Skeletal muscle satellite cell (primary cell): ENCODE measurements around the gene OGFR. TPM values are rescaled to one million over a fixed set of nuclear protein-coding genes. Genes with fewer than 3 reads are reported as not detected.

ENCODE experiments used
- H3K27me3 ChIP-seq: 2 replicates; pipeline ENCODE4 v1.7.0; 2013; ENCODE audit warnings: low read length; ENCODE audit not compliant: control insufficient read depth, insufficient read depth
- H3K36me3 ChIP-seq: 2 replicates; pipeline ENCODE4 v1.7.0; 2013; ENCODE audit warnings: mild to moderate bottlenecking, control low read depth, low read length; ENCODE audit not compliant: insufficient read depth
- H3K4me1 ChIP-seq: 2 replicates; pipeline ENCODE4 v1.7.0; 2013; ENCODE audit warnings: low read length; ENCODE audit not compliant: control insufficient read depth, insufficient read depth
- H3K4me2 ChIP-seq: 2 replicates; pipeline ENCODE4 v1.7.0; 2013; ENCODE audit warnings: mild to moderate bottlenecking, low read length
- H3K4me3 ChIP-seq: 2 replicates; pipeline ENCODE4 v1.7.0; 2013; ENCODE audit warnings: low read length
- H3K9ac ChIP-seq: 2 replicates; pipeline ENCODE4 v1.7.0; 2013; ENCODE audit warnings: mild to moderate bottlenecking, low read depth, low read length, moderate library complexity
- H3K9me3 ChIP-seq: replicated peaks from 2 replicates; pipeline ENCODE4 v1.7.0; 2013; ENCODE audit warnings: mild to moderate bottlenecking, control low read depth, low read length
- total RNA-seq: library from RNA; depleted of rRNA; stranded (reverse); fragments of >200 nt; gene quantifications from 2 replicates; pipeline ENCODE4 v1.2.3, GENCODE V29; 2012; rRNA removed

The OGFR gene
- total RNA-seq: 35.7 and 36.9 TPM in 2 replicates

GRCh38 chr20:62804627-62805154 is at the start of gene OGFR:
TSS of gene OGFR (plus strand) at chr20:62804835. CDS start at chr20:62804860, 25 bp downstream.
- H3K4me3 ChIP-seq: peak within 1 kb of the TSS; percentile 99
- peak within 1 kb of the TSS; percentile 98 for H3K4me2 ChIP-seq
- no peaks in the 10 kb centered on the region for H3K27me3 ChIP-seq
- H3K9ac ChIP-seq: peak within 1 kb of the TSS; percentile 87
- H3K4me1 ChIP-seq: peaks cover 17% of the 10 kb centered on the region
- peaks cover 39% of the 10 kb centered on the region for H3K36me3 ChIP-seq
- H3K9me3 ChIP-seq: no peaks in the 10 kb centered on the region

- no peak overlapping the region for H3K4me3 ChIP-seq
- no peaks in the 10 kb centered on the region for H3K9me3 ChIP-seq
- no peaks in the 10 kb centered on the region for H3K36me3 ChIP-seq
- no peak overlapping the region for H3K9ac ChIP-seq
- H3K27me3 ChIP-seq: peaks cover 60% of the 10 kb centered on the region
- no peak overlapping the region for H3K4me2 ChIP-seq
- H3K4me1 ChIP-seq: no peaks in the 10 kb centered on the region
Measured at GRCh38 chr20:62754991-62755356, 49.7 kb upstream of the OGFR start.

- H3K9me3 ChIP-seq: no peaks in the 10 kb centered on the region
- no peaks in the 10 kb centered on the region for H3K36me3 ChIP-seq
- no peak overlapping the region for H3K9ac ChIP-seq
- peaks cover 63% of the 10 kb centered on the region for H3K27me3 ChIP-seq
- H3K4me2 ChIP-seq: no peak overlapping the region
- no peak overlapping the region for H3K4me3 ChIP-seq
- H3K4me1 ChIP-seq: no peaks in the 10 kb centered on the region
Measured at GRCh38 chr20:62755817-62756724, 48.6 kb upstream of the OGFR start.

- Histone ChIP-seq H3K9me3 (no peaks in the 10 kb centered on the region), H3K36me3 (no peaks in the 10 kb centered on the region), H3K27me3 (peaks cover 67% of the 10 kb centered on the region), H3K4me1 (no peaks in the 10 kb centered on the region), H3K4me3 (no peak overlapping the region), H3K9ac (no peak overlapping the region), H3K4me2 (no peak overlapping the region)
Measured at GRCh38 chr20:62758226-62758912, 46.3 kb upstream of the OGFR start.

- H3K27me3 ChIP-seq: peaks cover 63% of the 10 kb centered on the region
- H3K36me3 ChIP-seq: no peaks in the 10 kb centered on the region
- no peaks in the 10 kb centered on the region for H3K9me3 ChIP-seq
- H3K9ac ChIP-seq: no peak overlapping the region
- H3K4me1 ChIP-seq: no peaks in the 10 kb centered on the region
- no peak overlapping the region for H3K4me3 ChIP-seq
- no peak overlapping the region for H3K4me2 ChIP-seq
Measured at GRCh38 chr20:62759981-62760431, 44.6 kb upstream of the OGFR start.

- H3K4me3 ChIP-seq: no peak overlapping the region
- no peaks in the 10 kb centered on the region for H3K36me3 ChIP-seq
- no peak overlapping the region for H3K9ac ChIP-seq
- H3K9me3 ChIP-seq: no peaks in the 10 kb centered on the region
- H3K4me2 ChIP-seq: no peak overlapping the region
- no peaks in the 10 kb centered on the region for H3K4me1 ChIP-seq
- H3K27me3 ChIP-seq: peaks cover 68% of the 10 kb centered on the region
Measured at GRCh38 chr20:62760471-62760855, 44.2 kb upstream of the OGFR start.

DNA sequence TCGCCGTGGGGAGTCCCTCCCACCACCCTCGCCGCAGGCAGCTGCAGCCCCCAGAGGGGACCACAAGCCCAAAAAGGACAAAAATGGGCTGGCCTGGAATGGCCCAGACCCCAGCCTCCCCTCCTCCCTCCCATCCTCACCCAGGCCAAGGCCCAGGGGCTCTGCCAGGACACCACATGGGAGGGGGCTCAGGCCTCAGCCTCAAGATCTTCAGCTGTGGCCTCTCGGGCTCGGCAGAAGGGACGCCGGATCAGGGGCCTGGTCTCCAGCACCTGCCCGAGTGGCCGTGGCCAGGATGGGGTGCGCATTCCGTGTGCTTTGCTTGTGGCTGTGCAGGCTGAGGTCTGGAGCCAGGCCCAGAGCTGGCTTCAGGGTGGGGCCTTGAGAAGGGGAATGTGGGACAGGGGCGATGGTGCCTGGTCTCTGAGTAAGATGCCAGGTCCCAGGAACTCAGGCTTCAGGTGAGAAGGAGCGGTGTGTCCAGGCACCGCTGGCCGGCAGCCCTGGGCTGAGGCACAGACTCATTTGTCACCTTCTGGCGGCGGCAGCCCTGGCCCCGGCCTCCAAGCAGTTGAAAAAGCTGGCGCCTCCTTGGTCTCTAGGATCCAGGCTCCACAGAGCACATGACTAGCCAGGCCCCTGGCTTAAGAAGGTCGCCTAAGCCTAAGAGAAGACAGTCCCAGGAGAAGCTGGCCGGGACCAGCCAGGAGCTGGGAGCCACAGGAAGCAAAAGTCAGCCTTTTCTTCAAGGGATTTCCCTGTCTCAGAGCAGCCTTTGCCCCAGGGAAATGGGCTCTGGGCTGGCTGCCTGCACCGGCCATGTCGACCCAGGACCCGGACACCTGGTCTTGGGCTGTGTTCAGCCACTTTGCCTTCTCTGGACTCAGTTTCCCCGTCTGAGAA is 43.5 kb upstream of the OGFR start:
- Histone ChIP-seq H3K9me3 (no peaks in the 10 kb centered on the region), H3K4me2 (no peak overlapping the region), H3K4me1 (no peaks in the 10 kb centered on the region), H3K9ac (no peak overlapping the region), H3K27me3 (peaks cover 70% of the 10 kb centered on the region), H3K36me3 (no peaks in the 10 kb centered on the region), H3K4me3 (no peak overlapping the region)

DNA sequence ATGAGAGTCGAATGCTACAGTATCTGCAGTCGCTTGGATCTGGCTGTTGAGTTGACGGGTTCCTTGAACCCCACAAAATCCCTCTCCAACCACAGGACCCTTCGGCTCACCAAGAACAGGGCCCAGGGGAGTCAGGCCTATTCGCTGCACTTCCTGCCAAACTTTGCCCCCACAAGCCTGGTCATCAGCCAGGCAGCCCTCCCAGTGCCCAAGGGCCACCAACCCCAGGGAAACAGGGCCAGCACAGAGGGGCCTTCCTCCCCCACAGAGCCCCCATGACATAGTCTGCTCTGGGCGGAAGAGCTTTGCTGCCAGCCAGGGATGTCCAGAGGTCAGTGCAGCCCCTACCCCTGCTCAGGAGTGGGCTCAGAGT is 42.9 kb upstream of the OGFR start:
- H3K4me1 ChIP-seq: no peaks in the 10 kb centered on the region
- no peak overlapping the region for H3K4me2 ChIP-seq
- no peaks in the 10 kb centered on the region for H3K36me3 ChIP-seq
- peaks cover 68% of the 10 kb centered on the region for H3K27me3 ChIP-seq
- H3K9me3 ChIP-seq: no peaks in the 10 kb centered on the region
- H3K9ac ChIP-seq: no peak overlapping the region
- H3K4me3 ChIP-seq: no peak overlapping the region

- no peaks in the 10 kb centered on the region for H3K4me1 ChIP-seq
- no peak overlapping the region for H3K4me2 ChIP-seq
- no peaks in the 10 kb centered on the region for H3K9me3 ChIP-seq
- no peak overlapping the region for H3K4me3 ChIP-seq
- H3K36me3 ChIP-seq: no peaks in the 10 kb centered on the region
- peaks cover 66% of the 10 kb centered on the region for H3K27me3 ChIP-seq
- no peak overlapping the region for H3K9ac ChIP-seq
Measured at GRCh38 chr20:62762376-62762775, 42.3 kb upstream of the OGFR start.

DNA sequence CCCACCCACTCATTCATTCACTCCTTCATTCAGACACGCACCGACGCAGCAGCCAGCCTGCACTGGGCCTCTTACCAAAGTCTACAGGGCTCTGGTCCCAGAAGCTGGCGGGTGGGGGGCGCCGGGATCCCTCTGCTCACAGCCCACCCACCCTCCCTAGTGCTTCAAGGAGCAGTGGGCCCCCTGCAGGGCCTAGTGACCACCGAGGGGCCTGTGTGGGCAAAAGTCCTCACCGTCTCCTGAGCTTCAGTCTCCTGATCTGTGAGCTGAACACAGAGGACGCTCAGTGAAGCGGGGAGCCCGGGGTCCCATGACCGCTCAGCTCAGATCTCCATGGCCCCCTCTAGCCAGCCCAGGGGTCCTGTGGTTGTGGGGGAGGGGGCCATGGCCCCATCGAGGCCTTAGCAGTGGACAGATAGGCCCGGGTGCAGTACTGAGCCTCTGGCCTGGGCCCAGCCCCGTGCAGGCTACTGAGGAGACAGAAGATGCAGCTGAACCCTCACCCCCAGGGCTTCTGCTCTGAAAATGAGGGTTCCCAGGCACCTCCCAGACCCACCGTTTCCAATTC is 41.8 kb upstream of the OGFR start:
- H3K27me3 ChIP-seq: peaks cover 63% of the 10 kb centered on the region
- H3K4me3 ChIP-seq: no peak overlapping the region
- H3K4me1 ChIP-seq: no peaks in the 10 kb centered on the region
- H3K36me3 ChIP-seq: no peaks in the 10 kb centered on the region
- no peaks in the 10 kb centered on the region for H3K9me3 ChIP-seq
- no peak overlapping the region for H3K9ac ChIP-seq
- no peak overlapping the region for H3K4me2 ChIP-seq

DNA sequence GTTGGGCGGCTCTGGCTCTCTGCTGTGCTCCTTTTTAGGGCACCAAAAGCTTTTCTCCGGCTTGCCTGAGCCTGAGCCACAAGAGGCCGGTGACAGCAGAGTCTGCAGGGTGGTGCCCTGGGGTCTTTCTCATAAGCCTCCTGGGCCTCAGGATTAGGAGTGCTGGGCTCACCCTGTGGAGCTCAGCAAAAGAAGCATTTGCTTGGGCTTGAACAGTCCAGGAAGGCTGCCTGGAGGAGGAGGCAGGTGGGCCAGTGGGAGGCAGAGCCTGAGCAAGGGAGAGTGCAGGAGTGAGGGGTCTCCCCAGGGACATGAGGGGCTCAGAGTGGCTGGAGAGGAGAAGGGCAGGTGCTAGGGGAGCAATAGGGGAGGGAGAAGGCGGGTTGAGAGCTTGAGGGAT is 41.2 kb upstream of the OGFR start:
- Histone ChIP-seq H3K4me2 (no peak overlapping the region), H3K9me3 (no peaks in the 10 kb centered on the region), H3K9ac (no peak overlapping the region), H3K4me3 (no peak overlapping the region), H3K27me3 (peaks cover 59% of the 10 kb centered on the region), H3K36me3 (no peaks in the 10 kb centered on the region), H3K4me1 (no peaks in the 10 kb centered on the region)
